ENCODE measurements around the gene POLR1C. TPM values are rescaled to one million over a fixed set of nuclear protein-coding genes. Genes with fewer than 3 reads are reported as not detected.

The POLR1C gene
- total and polyA plus RNA-seq, 10 of the 15 experiments (the other 5 are each of a cell fraction or from before 2014, with no cell fraction given) = 40.0 to 180 (median 66.2) TPM

DNA sequence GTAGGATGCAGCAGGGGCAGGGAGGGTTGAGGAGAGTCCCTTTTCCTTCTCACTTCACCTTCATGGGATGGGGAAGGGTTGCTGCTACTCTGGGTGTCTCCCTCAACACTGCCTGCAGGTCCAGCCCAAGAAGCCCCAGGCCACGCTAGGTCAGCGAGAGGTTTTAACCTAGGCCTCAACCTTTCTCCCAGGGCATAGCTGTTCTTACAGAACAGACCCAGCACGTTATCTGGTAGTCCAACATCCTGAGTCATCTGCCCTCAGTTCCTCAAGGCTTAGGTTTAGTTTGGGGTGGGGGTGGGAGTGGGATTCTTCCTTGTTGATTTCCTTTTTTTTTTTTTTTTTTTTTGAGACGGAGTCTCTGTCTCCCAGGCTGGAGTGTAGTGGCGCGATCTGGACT is 22.6 kb upstream of the POLR1C start (continued):
- no peak for TF ChIP-seq E2F8 (IDR thresholded peaks at IDR 0.05; ENCODE audit: low read depth, partially characterized antibody)
- no peak for TF ChIP-seq DPF2 (IDR thresholded peaks at IDR 0.05)
- no peak for TF ChIP-seq RELA (IDR thresholded peaks at IDR 0.05; ENCODE audit: borderline replicate concordance, partially characterized antibody)

DNA sequence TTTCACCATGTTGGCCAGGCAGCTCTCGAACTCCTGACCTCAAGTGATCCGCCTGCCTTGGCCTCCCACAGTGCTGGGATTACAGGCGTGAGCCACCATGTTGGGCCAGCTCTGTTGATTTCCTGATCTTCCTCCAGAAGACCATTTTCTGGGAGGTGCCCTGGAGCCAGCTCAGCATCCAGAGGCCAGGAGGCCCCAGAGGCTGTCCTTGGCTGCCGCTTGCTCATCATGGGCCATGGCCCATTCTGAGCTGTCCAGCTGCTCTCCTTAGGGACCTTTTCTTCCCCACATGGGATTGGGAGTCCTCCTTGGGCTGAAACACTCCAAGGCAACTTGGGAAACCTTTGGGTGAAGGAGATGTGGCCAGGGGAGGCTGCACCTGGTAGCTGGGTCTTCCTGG is 22.1 kb upstream of the POLR1C start:
- Histone ChIP-seq H4K20me1 (ENCODE audit: control insufficient read depth, insufficient read depth) (no peaks in the 10 kb centered on the region; the same call in 1 of the 2 replicates), H3K9me3 (replicated peaks; ENCODE audit: control insufficient read depth, insufficient read depth, low read length) (no peaks in the 10 kb centered on the region), H3K27ac (ENCODE audit: control insufficient read depth, insufficient read depth) (no peak overlapping the region), H2AFZ (ENCODE audit: control insufficient read depth, low read depth, low read length) (no peak overlapping the region), H3K4me1 (ENCODE audit: control insufficient read depth, insufficient read depth, low read length) (no peaks in the 10 kb centered on the region), H3K4me3 (no peak overlapping the region), H3K9ac (ENCODE audit: control insufficient read depth, insufficient read depth, low read length) (no peak overlapping the region), H3K36me3 (ENCODE audit: control insufficient read depth in 2 of 2, insufficient read depth in 2 of 2, low read length in 1 of 2) (peaks cover 3 to 6% of the 10 kb centered on the region in 2 experiments; a peak in 3 of 4 replicates), H3K79me2 (ENCODE audit: control insufficient read depth, insufficient read depth, low read length) (no peaks in the 10 kb centered on the region), H3K4me2 (ENCODE audit: control insufficient read depth, insufficient read depth) (no peak overlapping the region), H3K27me3 (replicated peaks in 1 of 2; ENCODE audit: control insufficient read depth in 2 of 2, insufficient read depth in 2 of 2, low read length in 1 of 2) (no peaks in the 10 kb centered on the region)
- 94% methylated on average over 4 of the region's 4 CpGs for WGBS (ENCODE audit: insufficient coverage, insufficient replicate concordance, low lambda C conversion rate, missing lambda C conversion rate)
- POLR2A ChIA-PET = interaction anchor here (0.5 to 0.7 kb wide), 2 partner anchors 52 to 715 kb away, joined by 3 to 6 read pairs; no protein-coding TSS in a partner anchor
- CTCF ChIA-PET = interaction anchor here (1.0 to 7.6 kb wide), 4 partner anchors 12 to 231 kb away, joined by 3 to 70 read pairs (median 4); partner anchors contain the start of gene LRRC73
- in situ Hi-C loops (cut with MboI) = no loop called here
- intact Hi-C loops (cut with micrococcal nuclease; ENCODE audit: unreplicated experiment) = no loop called here
- DNase-seq (ENCODE audit: low read depth, low spot score) = no peak
- ATAC-seq = no peak
- SMC1A ChIA-PET (ENCODE audit: uncharacterized antibody, unreplicated experiment) = interaction anchor here (0.5 to 1.7 kb wide), 4 partner anchors 9 to 105 kb away, joined by 3 to 5 read pairs (median 4); no protein-coding TSS in a partner anchor
- TF ChIP-seq, protein P1, sequence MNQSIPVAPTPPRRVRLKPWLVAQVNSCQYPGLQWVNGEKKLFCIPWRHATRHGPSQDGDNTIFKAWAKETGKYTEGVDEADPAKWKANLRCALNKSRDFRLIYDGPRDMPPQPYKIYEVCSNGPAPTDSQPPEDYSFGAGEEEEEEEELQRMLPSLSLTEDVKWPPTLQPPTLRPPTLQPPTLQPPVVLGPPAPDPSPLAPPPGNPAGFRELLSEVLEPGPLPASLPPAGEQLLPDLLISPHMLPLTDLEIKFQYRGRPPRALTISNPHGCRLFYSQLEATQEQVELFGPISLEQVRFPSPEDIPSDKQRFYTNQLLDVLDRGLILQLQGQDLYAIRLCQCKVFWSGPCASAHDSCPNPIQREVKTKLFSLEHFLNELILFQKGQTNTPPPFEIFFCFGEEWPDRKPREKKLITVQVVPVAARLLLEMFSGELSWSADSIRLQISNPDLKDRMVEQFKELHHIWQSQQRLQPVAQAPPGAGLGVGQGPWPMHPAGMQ (IDR thresholded peaks at IDR 0.05; ENCODE audit: borderline replicate concordance) = no peak
- TF ChIP-seq RAD51 (IDR thresholded peaks at IDR 0.05) = no peak
- TF ChIP-seq ZBTB33 (IDR thresholded peaks at IDR 0.05) = no peak
- TF ChIP-seq CHD4 (IDR thresholded peaks at IDR 0.05) = no peak
- no peak for TF ChIP-seq CREM (IDR thresholded peaks at IDR 0.05; ENCODE audit: low read depth)
- no peak for TF ChIP-seq RFX5 (IDR thresholded peaks at IDR 0.05; ENCODE audit: low read depth, low read length)
- TF ChIP-seq, protein P2, sequence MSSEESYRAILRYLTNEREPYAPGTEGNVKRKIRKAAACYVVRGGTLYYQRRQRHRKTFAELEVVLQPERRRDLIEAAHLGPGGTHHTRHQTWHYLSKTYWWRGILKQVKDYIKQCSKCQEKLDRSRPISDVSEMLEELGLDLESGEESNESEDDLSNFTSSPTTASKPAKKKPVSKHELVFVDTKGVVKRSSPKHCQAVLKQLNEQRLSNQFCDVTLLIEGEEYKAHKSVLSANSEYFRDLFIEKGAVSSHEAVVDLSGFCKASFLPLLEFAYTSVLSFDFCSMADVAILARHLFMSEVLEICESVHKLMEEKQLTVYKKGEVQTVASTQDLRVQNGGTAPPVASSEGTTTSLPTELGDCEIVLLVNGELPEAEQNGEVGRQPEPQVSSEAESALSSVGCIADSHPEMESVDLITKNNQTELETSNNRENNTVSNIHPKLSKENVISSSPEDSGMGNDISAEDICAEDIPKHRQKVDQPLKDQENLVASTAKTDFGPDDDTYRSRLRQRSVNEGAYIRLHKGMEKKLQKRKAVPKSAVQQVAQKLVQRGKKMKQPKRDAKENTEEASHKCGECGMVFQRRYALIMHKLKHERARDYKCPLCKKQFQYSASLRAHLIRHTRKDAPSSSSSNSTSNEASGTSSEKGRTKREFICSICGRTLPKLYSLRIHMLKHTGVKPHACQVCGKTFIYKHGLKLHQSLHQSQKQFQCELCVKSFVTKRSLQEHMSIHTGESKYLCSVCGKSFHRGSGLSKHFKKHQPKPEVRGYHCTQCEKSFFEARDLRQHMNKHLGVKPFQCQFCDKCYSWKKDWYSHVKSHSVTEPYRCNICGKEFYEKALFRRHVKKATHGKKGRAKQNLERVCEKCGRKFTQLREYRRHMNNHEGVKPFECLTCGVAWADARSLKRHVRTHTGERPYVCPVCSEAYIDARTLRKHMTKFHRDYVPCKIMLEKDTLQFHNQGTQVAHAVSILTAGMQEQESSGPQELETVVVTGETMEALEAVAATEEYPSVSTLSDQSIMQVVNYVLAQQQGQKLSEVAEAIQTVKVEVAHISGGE (CRISPR knock-in tag; IDR thresholded peaks at IDR 0.05) = no peak
- no TSS peak for BruUV-seq (replicated peaks)
- RAD21 ChIA-PET (ENCODE audit: unreplicated experiment) = interaction anchor here (1.1 kb wide), 1 partner anchor 13 kb away, joined by 4 read pairs; no protein-coding TSS in a partner anchor
- no peak for FAIRE-seq

Data from GM12878 (cell line).